ENCODE data around the gene TAF11L9. TPM values are rescaled to one million over a fixed set of nuclear protein-coding genes. Genes with fewer than 3 reads are reported as not detected.
"Not testable (repeated sequence)": the region's sequence is repeated elsewhere in the genome, so short reads cannot be mapped to it uniquely, and the experiment has no call there.

The TAF11L9 gene
- total RNA-seq, 6 experiments from 2014 or later = not detected

- Histone ChIP-seq H3K36me3 (no peaks in the 10 kb centered on the region), H3K27ac (no peak overlapping the region), H3K27me3 (no peaks in the 10 kb centered on the region), H3K9me3 (no peaks in the 10 kb centered on the region), H3K4me3 (no peak overlapping the region), H3K4me1 (no peaks in the 10 kb centered on the region)
- TF ChIP-seq CTCF (IDR thresholded peaks at IDR 0.05) (no peak), POLR2A (IDR thresholded peaks at IDR 0.05) (no peak)
- ATAC-seq (peak in 1 of 4 donors; percentile 70), DNase-seq (no peak)
- 42% methylated on average over 3 of the region's 3 CpGs for WGBS (ENCODE audit: insufficient coverage, low coverage, low lambda C conversion rate, missing lambda C conversion rate)
- intact Hi-C loops (cut with DNase I) = no loop called here
Measured at GRCh38 chr5:17619354-17619753, 25.2 kb upstream of the TAF11L9 start.

- no peaks in the 10 kb centered on the region for H3K36me3 ChIP-seq
- no peaks in the 10 kb centered on the region for H3K4me1 ChIP-seq
- no peak for ATAC-seq
- DNase-seq = no peak
- intact Hi-C loops (cut with DNase I) = no loop called here
- no CpG with 5 or more reads among the region's 17 CpGs for WGBS (ENCODE audit: insufficient coverage, low coverage, low lambda C conversion rate, missing lambda C conversion rate)
- H3K9me3 ChIP-seq = no peaks in the 10 kb centered on the region
- TF ChIP-seq POLR2A (IDR thresholded peaks at IDR 0.05) (no peak), CTCF (IDR thresholded peaks at IDR 0.05) (no peak)
- H3K4me3 ChIP-seq = no peak overlapping the region
- H3K27ac ChIP-seq = no peak overlapping the region
- no peaks in the 10 kb centered on the region for H3K27me3 ChIP-seq
Measured at GRCh38 chr5:17614872-17615605, 20.8 kb upstream of the TAF11L9 start.

- 14% methylated on average over 1 of the region's 2 CpGs for WGBS (ENCODE audit: insufficient coverage, low coverage, low lambda C conversion rate, missing lambda C conversion rate)
- H3K4me1 ChIP-seq; H3K27ac ChIP-seq; H3K9me3 ChIP-seq; ATAC-seq; H3K27me3 ChIP-seq; intact Hi-C loops (cut with DNase I); H3K36me3 ChIP-seq; DNase-seq; H3K4me3 ChIP-seq: not testable (repeated sequence)
Measured at GRCh38 chr5:17610092-17610491, 15.9 kb upstream of the TAF11L9 start, which contains the start of gene TAF11L12. TSS of gene TAF11L12 (plus strand) at chr5:17610392.

GRCh38 chr5:17607461-17607860 is 13.3 kb upstream of the TAF11L9 start:
- intact Hi-C loops (cut with DNase I); H3K36me3 ChIP-seq; H3K27ac ChIP-seq; DNase-seq; ATAC-seq; H3K9me3 ChIP-seq; H3K27me3 ChIP-seq; H3K4me1 ChIP-seq; H3K4me3 ChIP-seq: not testable (repeated sequence)
- 80% methylated on average over 2 of the region's 4 CpGs for WGBS (ENCODE audit: insufficient coverage, low coverage, low lambda C conversion rate, missing lambda C conversion rate)

- Histone ChIP-seq H3K27me3 (no peaks in the 10 kb centered on the region), H3K4me3 (no peak overlapping the region), H3K9me3 (no peaks in the 10 kb centered on the region), H3K27ac (no peak overlapping the region), H3K4me1 (no peaks in the 10 kb centered on the region), H3K36me3 (no peaks in the 10 kb centered on the region)
- no peak for TF ChIP-seq POLR2A (IDR thresholded peaks at IDR 0.05)
- TF ChIP-seq CTCF (IDR thresholded peaks at IDR 0.05) = no peak
- DNase-seq = no peak
- no peak for ATAC-seq
- no CpG with 5 or more reads among the region's 14 CpGs for WGBS (ENCODE audit: insufficient coverage, low coverage, low lambda C conversion rate, missing lambda C conversion rate)
- intact Hi-C loops (cut with DNase I) = no loop called here
Measured at GRCh38 chr5:17604951-17605350, 10.8 kb upstream of the TAF11L9 start.

- 35% methylated on average over 4 of the region's 6 CpGs for WGBS (ENCODE audit: insufficient coverage, low coverage, low lambda C conversion rate, missing lambda C conversion rate)
- H3K27ac ChIP-seq; H3K36me3 ChIP-seq; intact Hi-C loops (cut with DNase I); H3K9me3 ChIP-seq; DNase-seq; H3K27me3 ChIP-seq; ATAC-seq; H3K4me3 ChIP-seq; H3K4me1 ChIP-seq: not testable (repeated sequence)
Measured at GRCh38 chr5:17603880-17604279, 9.7 kb upstream of the TAF11L9 start, which contains the start of gene TAF11L11. TSS of gene TAF11L11 (plus strand) at chr5:17604183.

GRCh38 chr5:17597728-17598127 is 3.5 kb upstream of the TAF11L9 start, which contains the start of gene TAF11L10:
TSS of gene TAF11L10 (minus strand) at chr5:17597828.
- H3K9me3 ChIP-seq; H3K4me1 ChIP-seq; intact Hi-C loops (cut with DNase I); ATAC-seq; H3K4me3 ChIP-seq; DNase-seq; H3K27ac ChIP-seq; H3K36me3 ChIP-seq; H3K27me3 ChIP-seq: not testable (repeated sequence)
- WGBS (ENCODE audit: insufficient coverage, low coverage, low lambda C conversion rate, missing lambda C conversion rate) = no CpG with 5 or more reads among the region's 15 CpGs

GRCh38 chr5:17590860-17591259 is 3.3 kb downstream of the TAF11L9 start, which contains the start of gene TAF11L8:
TSS of gene TAF11L8 (minus strand) at chr5:17590960.
- intact Hi-C loops (cut with DNase I); H3K4me1 ChIP-seq; H3K9me3 ChIP-seq; ATAC-seq; DNase-seq; H3K36me3 ChIP-seq; H3K27me3 ChIP-seq; H3K27ac ChIP-seq; H3K4me3 ChIP-seq: not testable (repeated sequence)
- no CpG with 5 or more reads among the region's 16 CpGs for WGBS (ENCODE audit: insufficient coverage, low coverage, low lambda C conversion rate, missing lambda C conversion rate)

- H3K4me3 ChIP-seq; ATAC-seq; H3K9me3 ChIP-seq; DNase-seq; H3K27me3 ChIP-seq; H3K36me3 ChIP-seq; intact Hi-C loops (cut with DNase I); H3K27ac ChIP-seq; H3K4me1 ChIP-seq: not testable (repeated sequence)
- WGBS (ENCODE audit: insufficient coverage, low coverage, low lambda C conversion rate, missing lambda C conversion rate) = no CpG with 5 or more reads among the region's 16 CpGs
Measured at GRCh38 chr5:17585658-17586057, 8.5 kb downstream of the TAF11L9 start, which contains the start of gene TAF11L7. TSS of gene TAF11L7 (minus strand) at chr5:17585758.

All from right lobe of liver (tissue), 6 donors.